Measurements from ENCODE around the gene POLDIP3.

Gene POLDIP3

GRCh38 chr22:42603427-42603826 lies 11.3 kb downstream of the POLDIP3 start:
- no peak for TF ChIP-seq CTCF (IDR thresholded peaks at IDR 0.05; ENCODE audit: low read depth, low read length)
- DNase-seq (ENCODE audit: extremely low read depth, low read depth), result no peak

- no peak for DNase-seq (ENCODE audit: extremely low read depth, low read depth)
- TF ChIP-seq CTCF (IDR thresholded peaks at IDR 0.05; ENCODE audit: low read depth, low read length), result no peak
These were observed 12.2 kb downstream of the POLDIP3 start for GRCh38 chr22:42602470-42602869.

- DNase-seq (ENCODE audit: extremely low read depth, low read depth), result no peak
- no peak for TF ChIP-seq CTCF (IDR thresholded peaks at IDR 0.05; ENCODE audit: low read depth, low read length)
These were observed 12.7 kb downstream of the POLDIP3 start for GRCh38 chr22:42601879-42602465.

- DNase-seq (ENCODE audit: extremely low read depth, low read depth), result no peak
- no peak for TF ChIP-seq CTCF (IDR thresholded peaks at IDR 0.05; ENCODE audit: low read depth, low read length)
These were observed 17.7 kb downstream of the POLDIP3 start for GRCh38 chr22:42596863-42597530.

- no peak for TF ChIP-seq CTCF (IDR thresholded peaks at IDR 0.05; ENCODE audit: low read depth, low read length)
- DNase-seq (ENCODE audit: extremely low read depth, low read depth), result no peak
These were observed 18.3 kb downstream of the POLDIP3 start for GRCh38 chr22:42596336-42596735.

DNA sequence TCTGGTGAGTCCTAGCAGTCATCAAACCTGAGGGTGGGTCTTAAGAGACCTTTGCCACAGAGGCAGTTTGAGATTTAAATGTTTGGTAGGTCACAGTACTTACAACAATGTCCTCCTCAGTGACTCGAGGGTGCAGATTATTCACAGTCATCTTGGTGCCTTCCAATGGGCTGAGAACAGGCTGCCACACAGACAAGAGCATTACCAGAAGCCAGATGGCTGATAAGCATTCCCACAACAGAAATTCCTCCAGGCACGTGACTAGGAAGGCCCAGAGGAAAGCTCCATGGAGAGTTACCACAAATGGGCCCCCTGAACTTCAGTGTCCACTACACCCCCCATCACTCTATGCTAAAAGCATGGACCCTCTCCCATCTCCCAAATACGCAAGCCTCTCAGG lies 19.2 kb downstream of the POLDIP3 start:
- no peak for TF ChIP-seq CTCF (IDR thresholded peaks at IDR 0.05; ENCODE audit: low read depth, low read length)
- no peak for DNase-seq (ENCODE audit: extremely low read depth, low read depth)

GRCh38 chr22:42591987-42592386 lies 22.7 kb downstream of the POLDIP3 start:
- DNase-seq (ENCODE audit: extremely low read depth, low read depth), result no peak
- TF ChIP-seq CTCF (IDR thresholded peaks at IDR 0.05; ENCODE audit: low read depth, low read length), result no peak

Measured in AG09319 (cell line).